NCI-H2107 (cell line): ENCODE measurements around the gene ZFYVE16.
"Not testable (repeated sequence)": the region's sequence is repeated elsewhere in the genome, so short reads cannot be mapped to it uniquely, and the experiment has no call there.

ENCODE experiments used
- DNase-seq: peaks from one replicate; lab custom pipeline; 2025; lab: John Stamatoyannopoulos, UW

The ZFYVE16 gene

DNA sequence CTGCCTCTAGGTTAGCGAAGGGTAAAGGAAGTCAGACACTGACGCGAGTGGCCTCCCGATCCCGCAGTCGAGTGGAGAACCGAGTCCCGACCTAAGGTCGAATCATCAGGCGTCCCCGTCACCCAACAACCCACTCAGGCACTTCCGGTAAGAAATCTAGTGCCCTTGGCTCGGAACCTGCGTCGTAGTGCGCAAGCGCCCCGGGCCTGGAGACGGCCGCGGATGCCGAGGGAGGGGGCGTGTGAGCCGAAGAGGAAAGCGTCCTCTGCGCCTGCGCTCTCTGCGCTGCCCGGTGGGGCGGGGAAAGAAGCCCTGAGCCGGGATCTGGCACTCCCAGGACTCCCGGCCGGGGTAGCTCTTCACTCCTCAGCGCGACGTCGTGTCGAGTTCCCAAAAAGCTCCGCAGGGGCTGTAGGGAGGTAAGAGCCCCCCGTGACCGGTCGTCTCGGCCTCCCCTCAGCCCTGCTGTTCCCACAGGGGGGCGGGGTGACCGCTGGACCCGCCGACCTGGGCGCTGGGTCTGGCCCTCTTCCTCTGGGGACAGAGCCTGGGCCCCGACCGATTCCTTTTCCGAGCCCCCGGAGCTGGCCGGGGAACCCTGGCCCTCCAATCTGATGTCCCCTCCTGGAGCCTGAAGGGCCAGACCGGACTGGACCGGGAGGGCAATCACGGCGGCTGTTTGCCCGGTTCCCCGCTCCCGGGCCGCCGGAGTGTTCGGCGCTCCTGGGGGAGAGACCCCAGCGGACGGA, at the start of gene ZFYVE16:
Gene ZFYVE16, plus strand, starts transcription at position 330 of the 749 bp plus-strand sequence. CDS start 26,084 bp downstream, outside the sequence.
- DNase-seq, result peak; percentile 88

DNA sequence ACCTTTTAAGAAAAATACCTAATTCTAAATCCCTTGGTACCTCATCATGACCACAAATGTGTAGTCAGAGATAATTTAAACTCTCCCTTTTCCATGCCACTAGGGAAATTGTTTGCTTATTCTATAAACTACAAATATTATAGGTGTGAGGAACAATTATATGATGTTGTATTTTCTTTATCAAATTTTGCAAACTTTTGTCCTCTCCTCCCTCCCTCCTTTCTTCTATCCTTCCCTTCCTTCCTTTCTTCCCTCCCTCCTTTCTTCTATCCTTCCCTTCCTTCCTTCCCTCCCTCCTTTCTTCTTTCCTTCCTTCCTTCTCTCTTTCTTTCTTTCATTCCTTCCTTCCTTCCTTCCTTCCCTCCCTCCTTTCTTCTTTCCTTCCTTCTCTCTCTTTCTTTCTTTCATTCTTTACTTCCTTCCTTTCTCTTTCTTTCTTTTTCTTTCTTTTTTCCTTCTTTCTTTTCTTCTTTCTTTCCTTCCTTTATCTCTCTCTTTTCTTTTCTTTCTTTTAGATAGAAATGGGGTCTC, 46.9 kb upstream of the ZFYVE16 start:
- no peak for DNase-seq

DNA sequence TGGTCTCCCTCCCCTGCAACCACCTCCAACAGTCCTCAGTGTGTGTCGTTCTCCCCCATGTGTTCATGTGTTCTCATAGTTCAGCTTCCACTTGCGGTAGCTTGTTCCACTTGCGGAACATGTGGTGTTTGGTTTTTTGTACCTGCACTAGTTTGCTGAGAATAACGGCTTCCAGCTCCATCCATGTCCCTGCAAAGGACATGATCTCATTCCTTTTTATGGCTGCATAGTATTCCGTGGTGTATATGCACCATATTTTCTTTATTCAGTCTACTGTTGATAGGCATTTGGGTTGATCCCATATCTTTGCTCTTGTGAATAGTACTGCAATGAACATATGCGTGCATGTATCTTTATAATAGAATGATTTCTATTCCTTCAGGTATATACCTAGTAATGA, 43.0 kb upstream of the ZFYVE16 start:
- no peak for DNase-seq

DNA sequence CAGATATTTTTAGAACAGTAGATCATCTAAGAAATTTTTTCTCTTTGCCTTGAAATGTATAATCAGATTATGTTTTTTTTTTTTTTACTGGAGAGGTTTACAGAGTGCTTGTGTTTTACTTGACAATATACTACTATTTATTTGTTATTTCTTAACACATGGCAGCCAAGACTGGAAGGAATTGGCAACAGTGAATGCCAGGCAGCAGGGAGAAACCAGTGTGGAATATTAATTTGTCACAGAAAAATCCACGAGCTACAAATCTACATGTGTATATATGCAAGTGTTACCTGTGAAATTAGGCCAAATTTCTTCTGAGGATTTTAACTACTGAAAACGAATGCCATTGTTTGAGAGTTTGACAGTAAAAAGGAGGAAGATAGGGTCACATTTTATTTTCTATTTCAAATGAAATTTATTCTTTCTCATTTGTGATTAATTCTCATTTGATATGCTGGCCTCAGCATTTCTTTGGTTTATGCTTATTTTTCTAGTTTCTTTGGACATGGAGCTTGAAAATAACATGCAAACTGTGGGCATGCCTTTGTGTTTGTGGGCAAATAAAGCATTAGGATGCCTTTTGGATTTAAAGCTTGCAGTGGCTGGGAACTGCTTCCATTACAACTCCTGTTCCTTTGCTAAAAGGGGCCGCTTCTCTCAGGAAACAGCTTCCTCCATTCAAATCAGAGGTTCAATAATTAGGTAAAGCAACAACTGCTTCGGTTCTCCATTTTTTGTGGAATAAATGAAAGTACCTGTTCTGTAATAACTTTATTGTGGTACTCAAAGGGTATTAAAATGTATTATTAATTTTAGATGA, 39.0 kb upstream of the ZFYVE16 start:
- DNase-seq, result no peak

DNA sequence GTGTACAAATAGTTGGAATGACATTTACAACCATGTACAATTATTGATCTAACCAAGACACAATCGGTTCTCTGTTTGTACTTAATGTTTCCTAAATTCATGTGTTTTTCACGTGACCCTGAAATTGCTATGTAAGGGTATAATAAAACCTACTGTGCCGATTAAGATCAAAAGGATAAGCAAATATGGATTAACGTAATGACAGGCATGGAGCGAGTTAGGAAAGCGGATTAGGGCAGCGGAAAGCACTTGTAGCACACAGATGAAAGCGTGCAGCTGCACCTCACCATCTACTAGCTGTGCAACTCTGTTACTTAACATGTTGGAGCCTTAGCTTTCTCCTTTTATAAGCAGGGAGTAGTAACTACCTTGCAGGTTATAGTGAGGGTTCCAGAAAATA, 38.3 kb upstream of the ZFYVE16 start:
- DNase-seq, result no peak

DNA sequence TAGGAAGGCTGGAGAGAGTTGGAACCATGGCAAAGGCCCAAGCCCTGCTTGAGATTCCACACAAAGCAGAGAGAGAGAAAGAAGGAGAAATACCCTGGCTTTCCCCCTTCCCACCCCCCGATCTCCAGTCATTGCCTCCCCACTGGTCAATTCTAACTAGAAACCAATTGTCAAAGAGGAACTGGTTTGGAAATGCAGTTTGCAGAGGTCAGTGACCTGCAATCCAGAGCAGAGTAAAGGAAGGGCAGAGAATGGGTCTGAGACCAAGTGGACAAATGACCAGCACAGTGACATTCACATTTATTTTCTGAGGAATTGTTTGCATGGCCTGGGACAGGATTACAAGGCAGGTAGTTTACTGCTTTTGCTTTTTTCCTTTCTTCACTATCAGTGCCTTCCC, 37.5 kb upstream of the ZFYVE16 start:
- DNase-seq, result no peak

DNA sequence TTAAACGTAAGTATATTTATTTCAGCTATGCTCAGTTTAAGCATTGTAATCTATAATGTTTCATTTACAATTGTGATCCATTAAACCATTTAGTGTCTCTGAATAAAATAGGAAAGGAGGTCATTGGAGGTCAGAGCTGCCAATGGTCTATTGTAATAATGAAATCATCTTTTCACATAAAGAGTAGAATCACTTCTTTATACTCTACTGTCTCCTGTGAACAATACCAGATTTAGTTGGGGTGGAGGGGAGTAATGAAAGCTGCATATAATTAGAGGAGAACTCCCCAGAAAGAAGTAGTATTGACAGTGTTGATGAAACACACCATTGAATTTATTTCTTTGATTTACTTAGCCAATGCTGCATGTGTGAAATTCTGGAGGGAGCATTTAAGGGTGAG, 35.1 kb upstream of the ZFYVE16 start:
- DNase-seq, result no peak

DNA sequence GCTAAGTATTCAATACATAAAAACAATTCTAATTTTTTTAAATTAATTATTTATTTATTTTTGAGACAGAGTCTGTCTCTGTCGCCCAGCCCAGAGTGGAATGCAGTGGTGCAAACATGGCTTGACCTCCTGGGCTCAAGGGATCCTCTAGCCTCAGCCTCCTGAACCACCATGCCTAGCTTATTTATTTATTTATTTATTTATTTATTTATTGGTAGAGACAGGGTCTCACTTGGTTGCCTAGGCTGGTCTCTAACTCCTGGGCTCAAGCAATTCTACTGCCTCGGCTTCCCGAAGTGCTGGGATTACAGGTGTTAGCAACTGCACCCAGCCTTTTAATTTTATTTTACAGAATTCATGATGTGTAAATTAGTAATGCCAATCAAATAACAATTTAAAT, 33.7 kb upstream of the ZFYVE16 start:
- no peak for DNase-seq

DNA sequence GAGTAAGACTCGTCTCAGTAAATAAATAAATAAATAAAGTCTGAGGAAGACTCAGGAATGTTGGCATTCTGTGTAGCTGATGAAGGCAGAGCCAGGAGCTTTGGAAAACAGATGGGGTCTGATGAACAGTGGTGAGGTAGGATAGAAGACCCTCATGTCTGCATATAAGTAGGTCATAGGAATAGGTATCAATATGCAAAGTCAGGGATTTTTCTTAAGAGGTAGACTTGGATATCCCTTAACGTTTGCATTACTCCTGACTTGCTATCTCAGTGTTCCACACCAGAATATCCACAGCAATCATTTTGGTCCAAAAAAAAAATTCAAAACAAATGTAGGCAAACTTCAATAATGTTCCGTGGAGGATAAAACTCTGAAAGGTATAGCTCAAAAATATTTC, 31.3 kb upstream of the ZFYVE16 start:
- DNase-seq, result no peak

DNA sequence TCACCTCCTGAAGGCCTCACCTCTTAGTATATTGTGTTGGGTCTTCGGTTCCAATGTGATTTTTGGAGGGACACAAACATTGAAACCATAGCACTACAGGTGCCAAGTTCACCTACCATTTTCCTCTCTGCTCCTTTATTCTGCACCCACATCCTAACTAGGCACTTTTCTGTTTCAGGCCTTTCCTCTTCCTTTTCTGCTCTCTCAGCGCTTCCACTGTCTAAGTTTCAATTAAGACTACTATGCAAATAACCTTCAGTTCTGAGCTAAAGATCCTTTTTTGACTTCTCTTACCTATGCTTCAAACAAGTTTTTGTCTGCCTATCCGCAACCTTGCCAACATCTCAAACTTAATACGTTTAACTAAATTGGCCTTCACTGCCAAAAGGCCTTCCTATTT, 25.4 kb upstream of the ZFYVE16 start:
- no peak for DNase-seq

DNA sequence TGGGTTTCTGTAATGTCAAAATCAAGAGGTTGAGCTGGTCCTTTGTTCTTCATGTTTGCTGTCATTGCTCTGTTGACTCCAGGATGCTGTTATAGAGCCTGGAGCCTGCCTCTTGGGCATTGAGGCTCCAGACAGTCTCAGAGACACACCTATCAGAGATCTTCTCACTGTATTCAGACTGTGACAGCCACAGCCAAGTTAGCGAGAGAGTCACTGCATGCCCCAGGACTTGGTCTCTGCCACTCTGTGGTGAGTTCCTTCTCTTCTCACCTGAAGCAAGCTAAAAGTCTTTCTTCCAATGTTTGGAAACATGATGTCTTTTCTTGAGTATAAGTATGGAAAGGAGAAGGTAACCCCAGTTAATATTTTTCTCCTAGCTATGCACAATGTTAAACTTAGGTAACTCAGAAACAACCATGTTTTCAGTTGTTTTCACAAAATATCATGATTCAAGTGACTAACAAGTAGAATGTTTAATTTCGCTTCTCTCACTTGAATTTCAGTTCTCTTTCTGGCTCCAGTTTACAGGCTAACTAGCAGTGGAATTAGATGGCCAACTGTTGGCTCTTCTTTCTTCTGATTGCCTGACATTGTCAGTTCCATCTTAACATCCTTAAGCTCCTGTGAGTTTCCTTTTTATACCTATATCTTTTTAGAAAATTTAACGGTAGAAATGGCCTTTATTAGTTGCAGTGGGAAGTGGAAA, 20.6 kb upstream of the ZFYVE16 start:
- no peak for DNase-seq

DNA sequence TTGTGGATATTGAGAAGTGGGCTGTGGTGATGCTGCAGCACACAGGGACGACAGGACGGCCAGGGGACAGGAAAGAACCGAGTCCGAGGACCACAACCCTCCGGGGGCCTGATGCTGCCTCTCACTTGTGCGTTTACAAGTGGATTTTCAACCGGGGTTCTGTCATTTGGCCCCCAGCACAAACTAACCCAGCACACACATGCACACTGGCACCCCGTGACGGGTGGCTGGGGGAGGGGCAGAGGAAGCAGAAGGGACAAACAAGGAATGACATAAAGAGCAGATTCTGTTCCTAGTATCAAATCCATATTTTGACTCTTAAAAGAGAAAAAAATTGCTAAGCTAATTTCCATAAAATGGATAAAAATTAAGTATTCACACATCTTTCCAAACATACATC, 18.3 kb upstream of the ZFYVE16 start:
- DNase-seq, result no peak

DNA sequence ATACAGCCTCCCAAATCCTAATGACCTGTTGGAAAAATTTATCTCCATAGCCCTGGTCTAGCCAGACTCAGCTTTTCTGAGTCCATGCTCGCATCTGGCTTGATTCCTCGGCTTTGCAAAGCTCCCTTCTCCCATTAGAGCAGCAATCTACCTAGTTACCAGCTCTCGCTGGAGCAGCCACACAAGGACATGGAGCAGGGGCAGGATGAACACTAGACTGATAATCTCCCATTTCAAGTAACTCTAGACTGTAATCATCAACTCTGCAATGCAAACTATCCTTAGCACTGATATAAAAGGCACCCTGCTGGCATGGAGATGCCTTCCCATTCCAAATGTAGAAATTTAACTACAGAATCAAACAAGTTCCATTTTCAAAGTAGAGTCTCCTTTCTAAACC, 17.5 kb upstream of the ZFYVE16 start:
- DNase-seq, result not testable (repeated sequence)

DNA sequence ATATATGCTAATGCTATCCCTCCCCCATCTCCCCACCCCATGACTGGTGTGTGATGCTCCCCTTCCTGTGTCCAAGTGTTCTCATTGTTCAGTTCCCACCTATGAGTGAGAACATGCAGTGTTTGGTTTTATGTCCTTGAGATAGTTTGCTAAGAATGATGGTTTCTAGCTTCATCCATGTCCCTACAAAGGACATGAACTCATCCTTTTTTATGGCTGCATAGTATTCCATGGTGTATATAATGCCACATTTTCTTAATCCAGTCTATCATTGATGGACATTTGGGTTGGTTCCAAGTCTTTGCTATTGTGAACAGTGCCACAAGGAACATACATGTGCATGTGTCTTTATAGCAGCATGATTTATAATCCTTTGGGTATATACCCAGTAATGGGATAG, 16.6 kb upstream of the ZFYVE16 start:
- not testable (repeated sequence) for DNase-seq

DNA sequence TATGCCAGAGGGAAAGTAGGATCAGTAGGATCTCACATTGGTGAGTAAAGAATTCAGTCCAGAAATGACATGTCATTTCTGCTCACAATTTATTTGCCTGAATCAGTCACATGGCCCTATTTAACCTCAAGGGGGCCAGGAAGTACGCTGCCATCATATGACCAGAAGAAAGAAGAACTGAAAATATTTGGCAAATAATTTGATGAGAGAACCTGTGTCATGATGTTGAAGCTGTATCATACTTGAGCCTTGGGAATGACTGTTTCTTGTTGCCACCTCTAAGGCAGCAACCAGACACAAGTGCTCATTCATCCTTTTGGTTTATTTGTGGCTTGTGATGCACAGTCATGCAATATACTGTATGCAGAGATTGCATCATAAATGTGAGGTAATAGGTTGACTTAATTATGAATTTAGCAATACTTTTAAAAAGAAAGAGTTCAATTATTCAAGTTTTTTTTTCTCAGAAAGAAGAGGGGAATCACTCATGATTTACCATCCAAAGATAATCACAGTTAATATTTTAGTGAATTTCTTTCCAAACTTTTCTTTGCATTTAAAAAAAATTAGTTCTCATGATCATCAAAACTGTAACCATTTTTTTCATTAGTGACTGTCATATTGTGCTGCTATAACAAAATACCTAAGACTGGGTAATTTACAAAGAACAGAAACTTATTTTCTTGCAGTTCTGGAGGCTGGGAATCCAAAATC, 8.2 kb upstream of the ZFYVE16 start:
- DNase-seq, result no peak

DNA sequence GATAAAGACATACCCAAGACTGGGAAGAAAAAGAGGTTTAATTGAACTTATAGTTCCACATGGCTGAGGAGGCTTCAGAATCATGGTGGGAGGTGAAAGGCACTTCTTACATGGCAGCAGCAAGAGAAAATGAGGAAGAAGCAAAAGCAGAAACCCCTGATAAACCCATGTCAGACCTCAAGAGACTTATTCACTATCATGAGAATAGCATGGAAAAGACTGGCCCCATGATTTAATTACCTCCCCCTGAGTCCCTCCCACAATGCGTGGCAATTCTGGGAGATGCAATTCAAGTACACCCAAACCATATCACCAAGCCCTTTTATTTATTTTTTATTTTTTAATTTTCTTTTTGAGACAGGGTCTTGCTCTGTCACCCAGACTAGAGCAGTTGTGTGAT, 7.5 kb upstream of the ZFYVE16 start:
- not testable (repeated sequence) for DNase-seq

DNA sequence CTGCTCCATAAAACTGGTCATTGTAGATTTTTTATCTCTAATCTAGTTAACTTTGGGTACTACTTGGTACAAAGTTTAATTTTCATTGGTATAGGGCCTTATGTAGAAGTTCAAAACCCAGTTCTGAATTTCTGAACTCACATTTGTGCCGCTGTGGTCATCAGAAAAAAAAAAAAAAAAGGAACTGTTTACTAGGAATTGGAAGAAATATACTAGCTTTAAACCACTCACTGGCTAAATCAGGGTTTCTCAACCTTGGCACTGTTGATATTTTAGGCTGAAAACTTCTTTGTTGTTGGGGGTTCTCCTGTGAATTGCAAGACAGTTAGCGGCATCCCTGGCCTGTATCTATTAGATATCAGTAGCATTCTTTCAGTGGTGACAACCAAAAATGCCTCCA, 4.1 kb upstream of the ZFYVE16 start:
- DNase-seq, result no peak

DNA sequence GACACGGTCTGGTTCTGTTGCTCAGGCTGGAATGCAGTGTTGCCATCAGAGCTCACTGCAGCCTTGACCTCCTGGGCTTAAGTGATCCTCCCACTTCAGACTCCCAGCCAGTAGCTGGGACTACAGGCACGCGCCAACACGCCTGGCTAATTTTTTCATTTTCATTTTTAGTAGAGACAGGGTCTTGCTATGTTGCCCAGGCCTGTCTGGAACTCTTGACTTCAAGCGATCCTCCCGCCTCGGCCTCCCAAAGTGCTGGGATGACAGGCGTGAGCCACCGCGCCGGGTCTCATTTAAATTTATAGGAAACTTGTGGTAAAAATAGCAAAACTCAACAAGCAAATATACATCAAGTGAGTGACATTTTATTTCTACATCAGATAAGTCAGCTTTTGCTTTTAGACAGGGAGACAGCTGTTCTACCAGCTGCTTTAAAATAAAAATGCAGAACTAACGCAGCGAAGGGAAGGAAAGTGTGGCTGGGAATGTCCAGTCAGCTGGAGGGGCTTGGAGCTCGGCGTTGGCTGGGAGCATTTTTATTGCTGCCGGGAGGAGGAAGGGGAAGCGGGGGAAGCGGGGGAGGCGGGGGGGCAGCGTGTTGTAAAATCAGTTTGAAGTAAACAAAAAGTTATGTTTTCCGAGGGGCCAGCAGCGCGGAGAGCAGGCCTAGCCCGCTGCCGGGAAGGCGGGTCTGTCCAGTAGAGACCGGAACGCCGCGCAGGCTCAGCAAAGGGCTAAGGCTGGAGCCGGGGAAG, 707 bp upstream of the ZFYVE16 start:
- no peak for DNase-seq

DNA sequence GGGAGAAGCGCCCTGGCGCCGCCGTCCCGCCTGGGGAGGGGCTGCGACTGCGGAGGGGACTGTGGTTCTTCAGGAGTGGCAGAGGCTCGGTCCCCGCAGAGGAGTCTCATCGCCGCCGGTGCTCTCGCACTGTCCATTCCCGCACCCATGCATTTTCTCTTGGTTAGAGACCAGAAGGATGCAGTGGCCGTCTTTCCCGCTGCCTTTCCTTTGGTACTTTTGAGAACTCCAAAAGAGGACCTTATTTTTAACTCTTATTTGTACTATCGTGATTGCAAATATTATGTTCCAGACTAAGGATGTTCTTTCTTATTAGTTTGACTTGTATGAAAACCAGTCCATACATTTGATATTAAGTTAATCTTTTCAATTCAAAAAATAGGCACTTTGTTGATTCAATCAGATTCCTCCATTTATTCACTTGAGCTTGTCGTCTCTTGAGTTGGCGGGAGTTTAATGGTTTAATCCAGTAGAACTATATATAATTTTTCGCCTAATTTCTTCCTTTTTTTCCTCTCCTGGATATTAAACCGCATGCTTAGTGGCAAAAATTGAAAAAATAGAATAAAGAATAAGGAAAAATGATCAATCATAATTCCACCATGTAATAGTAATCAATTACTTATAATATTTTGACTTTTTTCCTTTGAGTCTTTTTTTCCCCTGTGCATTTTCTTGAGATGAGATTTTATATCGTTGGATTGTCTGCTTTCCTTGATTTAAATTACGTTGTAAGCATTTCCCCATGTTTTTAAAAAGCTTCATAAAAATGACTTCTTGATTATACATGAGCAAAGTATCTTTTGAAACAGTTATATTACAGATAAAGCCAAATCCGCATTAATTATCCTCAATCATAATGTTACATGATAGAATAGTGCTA, 861 bp downstream of the ZFYVE16 start:
- DNase-seq, result no peak

DNA sequence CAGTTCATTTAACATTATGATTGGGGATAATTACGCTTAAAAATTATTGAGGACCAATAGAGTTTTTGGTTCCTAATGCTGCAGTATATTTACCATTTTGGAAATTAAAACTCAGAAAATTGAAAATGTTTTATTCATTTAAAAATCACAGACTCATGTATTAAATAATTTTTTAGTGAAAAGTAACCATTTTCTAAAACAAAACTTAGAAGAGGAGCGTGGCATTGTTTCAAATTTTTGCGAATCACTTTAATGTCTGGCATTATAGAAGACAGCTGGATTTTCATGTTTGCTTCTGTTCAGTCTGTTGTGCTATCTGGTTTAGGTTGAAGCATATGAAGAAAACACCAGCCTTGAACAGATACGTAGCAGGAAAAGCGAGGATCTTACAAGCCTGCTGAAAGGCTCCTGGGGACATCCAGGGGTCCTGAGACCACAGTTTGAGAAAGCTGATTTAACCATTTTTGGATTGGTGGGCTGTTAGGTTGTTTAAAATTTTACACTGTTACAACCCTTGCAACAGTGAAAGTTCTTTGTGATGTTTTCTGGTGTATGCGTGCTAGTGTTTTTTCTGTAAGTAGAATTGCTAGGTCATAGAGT, 1.6 kb downstream of the ZFYVE16 start:
- DNase-seq, result no peak
